CD4-positive, alpha-beta T cell treated with Interferon gamma for 1 hour (primary cell): ENCODE data around the gene INHBE.
"Not testable (repeated sequence)": the region's sequence is repeated elsewhere in the genome, so short reads cannot be mapped to it uniquely, and the experiment has no call there.

Experiments
- DNase-seq: peaks from one replicate; pipeline ENCODE4 v3.0.0-alpha.2; 2020

Gene INHBE

GRCh38 chr12:57500213-57500612 lies 45.1 kb downstream of the INHBE start:
- no peak for DNase-seq

GRCh38 chr12:57502311-57502969 lies 47.3 kb downstream of the INHBE start:
- not testable (repeated sequence) for DNase-seq

GRCh38 chr12:57506541-57506940 lies 51.4 kb downstream of the INHBE start:
- not testable (repeated sequence) for DNase-seq
